ENCODE data around the gene C3orf22. TPM values are rescaled to one million over a fixed set of nuclear protein-coding genes. Genes with fewer than 3 reads are reported as not detected.
A peak's percentile ranks its signal among the peaks of the same experiment; 100 is the strongest.

Gene C3orf22
- total RNA-seq, 4 donors from 2014 or later, result not detected

GRCh38 chr3:126546549-126547239 lies 12.0 kb downstream of the C3orf22 start:
- TF ChIP-seq POLR2A (IDR thresholded peaks at IDR 0.05) (no peak), CTCF (IDR thresholded peaks at IDR 0.05) (no peak)
- intact Hi-C loops (cut with DNase I; ENCODE audit: low total_unique reads), result no loop called here
- peak in 1 of 2 donors; percentile 63 for DNase-seq (ENCODE audit: low spot score in 2 of 2)
- no peak overlapping the region for H3K4me3 ChIP-seq (ENCODE audit: low read depth, poor library complexity, severe bottlenecking)
- WGBS, 2 donors, result 74 to 80% methylated on average over 8 of the region's 8 CpGs

GRCh38 chr3:126546013-126546412 lies 12.7 kb downstream of the C3orf22 start:
- no peak for TF ChIP-seq POLR2A (IDR thresholded peaks at IDR 0.05)
- TF ChIP-seq CTCF (IDR thresholded peaks at IDR 0.05), result no peak
- 90 to 93% methylated on average over 6 of the region's 6 CpGs for WGBS, 2 donors
- intact Hi-C loops (cut with DNase I; ENCODE audit: low total_unique reads), result no loop called here
- no peak overlapping the region for H3K4me3 ChIP-seq (ENCODE audit: low read depth, poor library complexity, severe bottlenecking)
- DNase-seq (ENCODE audit: low spot score in 2 of 2), result peak in 1 of 2 donors; percentile 71

GRCh38 chr3:126545544-126545943 lies 13.2 kb downstream of the C3orf22 start:
- intact Hi-C loops (cut with DNase I; ENCODE audit: low total_unique reads), result no loop called here
- no peak for TF ChIP-seq POLR2A (IDR thresholded peaks at IDR 0.05)
- no peak for TF ChIP-seq CTCF (IDR thresholded peaks at IDR 0.05)
- no peak overlapping the region for H3K4me3 ChIP-seq (ENCODE audit: low read depth, poor library complexity, severe bottlenecking)
- 77 to 86% methylated on average over 5 of the region's 5 CpGs for WGBS, 2 donors
- DNase-seq (ENCODE audit: low spot score in 2 of 2), result peak in 1 of 2 donors; percentile 62

DNA sequence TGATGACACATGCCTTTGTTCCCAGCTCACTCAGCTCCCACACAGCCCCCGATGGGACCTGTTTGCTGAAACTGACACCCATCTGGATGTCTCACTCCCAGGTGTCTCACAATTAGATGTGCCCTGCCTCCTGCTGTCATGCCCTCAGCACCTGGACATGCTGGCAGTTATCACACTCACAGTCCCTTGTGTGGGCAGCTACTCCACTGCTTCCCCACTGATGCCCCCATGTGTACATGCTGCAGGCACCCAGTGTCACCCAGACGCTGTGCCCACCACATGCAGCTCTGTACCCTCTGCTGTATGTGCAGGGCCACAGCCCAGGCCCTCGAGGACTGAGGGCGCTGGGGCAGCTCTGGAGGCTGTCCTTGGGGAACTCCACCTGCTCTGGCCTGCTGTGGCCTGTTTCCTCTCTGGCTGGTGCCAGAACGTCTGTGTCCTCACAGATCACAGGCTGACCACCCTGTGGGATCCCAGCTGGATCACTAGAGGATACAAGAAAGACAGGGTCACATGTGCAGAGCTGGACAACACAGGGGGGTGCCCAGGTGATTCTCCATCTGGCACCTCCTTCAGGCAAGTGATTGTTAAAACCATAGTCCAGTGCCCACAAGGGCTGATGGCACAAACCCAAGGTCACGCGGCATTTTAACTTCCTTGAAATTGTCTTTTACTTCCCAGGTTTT lies 14.0 kb downstream of the C3orf22 start:
- 78 to 86% methylated on average over 4 to 7 of the region's 7 CpGs for WGBS, 2 donors
- intact Hi-C loops (cut with DNase I; ENCODE audit: low total_unique reads), result no loop called here
- peak in 1 of 2 donors; percentile 83 for DNase-seq (ENCODE audit: low spot score in 2 of 2)
- no peak overlapping the region for H3K4me3 ChIP-seq (ENCODE audit: low read depth, poor library complexity, severe bottlenecking)
- TF ChIP-seq CTCF (IDR thresholded peaks at IDR 0.05) (no peak), POLR2A (IDR thresholded peaks at IDR 0.05) (no peak)

DNA sequence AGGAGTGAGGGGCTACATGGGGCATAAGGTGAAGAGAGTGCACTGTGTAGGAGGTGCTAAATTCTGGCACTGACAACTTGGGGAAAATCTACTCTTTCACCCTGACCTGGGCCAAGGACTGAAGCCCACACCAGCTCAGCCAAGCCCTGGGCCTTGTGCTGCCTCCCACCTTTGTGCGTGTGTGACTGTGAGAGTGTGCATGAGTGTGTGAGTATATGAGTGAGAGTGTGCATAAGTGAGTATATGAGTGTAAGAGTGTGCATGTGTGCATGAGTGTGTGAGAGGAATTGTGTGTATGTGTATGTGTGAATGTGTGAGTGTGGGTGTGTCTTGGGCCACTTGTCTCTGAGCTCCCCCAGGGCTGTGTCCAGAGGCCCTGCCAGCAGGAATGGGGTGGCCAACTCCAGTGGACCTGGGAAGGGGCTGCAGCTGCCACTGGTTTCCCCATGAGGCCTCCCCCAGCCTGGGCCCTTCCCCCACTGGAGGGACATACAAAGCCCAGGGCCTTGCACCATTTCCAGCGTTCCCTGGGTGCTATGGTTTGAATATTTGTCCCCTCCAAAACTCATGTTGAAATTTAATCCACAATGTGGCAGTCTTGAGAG lies 15.2 kb downstream of the C3orf22 start:
- no peak for TF ChIP-seq POLR2A (IDR thresholded peaks at IDR 0.05)
- TF ChIP-seq CTCF (IDR thresholded peaks at IDR 0.05), result no peak
- peak in 1 of 2 donors; percentile 78 for DNase-seq (ENCODE audit: low spot score in 2 of 2)
- intact Hi-C loops (cut with DNase I; ENCODE audit: low total_unique reads), result no loop called here
- H3K4me3 ChIP-seq (ENCODE audit: low read depth, poor library complexity, severe bottlenecking), result no peak overlapping the region
- WGBS, 2 donors, result 93 to 96% methylated on average over 2 of the region's 2 CpGs
